GM21619 (cell line): ENCODE data around the gene UQCC5.

Experiments
- ATAC-seq: cut with Tn5 transposase; IDR thresholded peaks from one replicate; pipeline ENCODE4 v1.9.1; 2021; ENCODE audit not compliant: unreplicated experiment

The UQCC5 gene

GRCh38 chr3:52532838-52533622, 3.4 kb upstream of the UQCC5 start:
- ATAC-seq: no peak

- ATAC-seq: peak; percentile 28
Observed at GRCh38 chr3:52533623-52534280, 2.7 kb upstream of the UQCC5 start, which contains the start of gene NT5DC2. Gene NT5DC2 (minus strand): TSS chr3:52533857. CDS start chr3:52533737, 120 bp downstream.

- ATAC-seq: no peak
Observed at GRCh38 chr3:52534281-52535183, 1.9 kb upstream of the UQCC5 start.

- ATAC-seq: no peak
Observed at GRCh38 chr3:52535411-52536111, 844 bp upstream of the UQCC5 start.

- ATAC-seq: no peak
Observed at GRCh38 chr3:52536112-52536368, 365 bp upstream of the UQCC5 start.

- no peak for ATAC-seq
Observed at GRCh38 chr3:52537165-52537620, 788 bp downstream of the UQCC5 start.

GRCh38 chr3:52537726-52538421, 1.5 kb downstream of the UQCC5 start:
- ATAC-seq: no peak

GRCh38 chr3:52539010-52539653, 2.7 kb downstream of the UQCC5 start:
- ATAC-seq: no peak

GRCh38 chr3:52541050-52541449, 4.6 kb downstream of the UQCC5 start:
- ATAC-seq: no peak

GRCh38 chr3:52544937-52545336, 8.5 kb downstream of the UQCC5 start:
- ATAC-seq: no peak

GRCh38 chr3:52546111-52546901, 9.9 kb downstream of the UQCC5 start:
- ATAC-seq: no peak

GRCh38 chr3:52547143-52547542, 10.7 kb downstream of the UQCC5 start:
- ATAC-seq: no peak

- no peak for ATAC-seq
Observed at GRCh38 chr3:52551118-52551517, 14.7 kb downstream of the UQCC5 start.

- ATAC-seq: no peak
Observed at GRCh38 chr3:52552089-52552488, 15.7 kb downstream of the UQCC5 start.

GRCh38 chr3:52554026-52554755, 17.8 kb downstream of the UQCC5 start:
- ATAC-seq: no peak

- no peak for ATAC-seq
Observed at GRCh38 chr3:52555056-52555455, 18.7 kb downstream of the UQCC5 start.

GRCh38 chr3:52557011-52557960, 20.9 kb downstream of the UQCC5 start:
- ATAC-seq: no peak
